ENCODE measurements around the gene ORM1.

The ORM1 gene

GRCh38 chr9:114301798-114302565, 20.9 kb upstream of the ORM1 start:
- peaks cover 17% of the 10 kb centered on the region for H3K36me3 ChIP-seq (ENCODE audit: insufficient read depth, low read length)
- no peak overlapping the region for H3K9ac ChIP-seq (ENCODE audit: low read depth, low read length)
- no peak overlapping the region for H3K4me3 ChIP-seq (ENCODE audit: low read length)

GRCh38 chr9:114302727-114303126, 20.2 kb upstream of the ORM1 start:
- H3K4me3 ChIP-seq (ENCODE audit: low read length): no peak overlapping the region
- no peaks in the 10 kb centered on the region for H3K27me3 ChIP-seq (ENCODE audit: control insufficient read depth, insufficient read depth, low read length)
- H3K36me3 ChIP-seq (ENCODE audit: insufficient read depth, low read length): peaks cover 20% of the 10 kb centered on the region
- H3K9me3 ChIP-seq (replicated peaks; ENCODE audit: low read length): no peaks in the 10 kb centered on the region
- no peak overlapping the region for H3K9ac ChIP-seq (ENCODE audit: low read depth, low read length)
- no peak overlapping the region for H3K4me2 ChIP-seq (ENCODE audit: low read length)
- H3K4me1 ChIP-seq (ENCODE audit: control insufficient read depth, insufficient read depth, low read length): no peaks in the 10 kb centered on the region

More at GRCh38 chr9:114301798-114302565, 20.9 kb upstream of the ORM1 start:
- no peak overlapping the region for H3K4me2 ChIP-seq (ENCODE audit: low read length)
- no peaks in the 10 kb centered on the region for H3K27me3 ChIP-seq (ENCODE audit: control insufficient read depth, insufficient read depth, low read length)
- H3K4me1 ChIP-seq (ENCODE audit: control insufficient read depth, insufficient read depth, low read length): no peaks in the 10 kb centered on the region
- H3K9me3 ChIP-seq (replicated peaks; ENCODE audit: low read length): no peaks in the 10 kb centered on the region

GRCh38 chr9:114303571-114303970, 19.3 kb upstream of the ORM1 start:
- Histone ChIP-seq H3K4me2 (ENCODE audit: low read length) (no peak overlapping the region), H3K36me3 (ENCODE audit: insufficient read depth, low read length) (peaks cover 19% of the 10 kb centered on the region)

GRCh38 chr9:114303977-114304376, 18.9 kb upstream of the ORM1 start:
- H3K36me3 ChIP-seq (ENCODE audit: insufficient read depth, low read length): peaks cover 22% of the 10 kb centered on the region
- no peak overlapping the region for H3K4me2 ChIP-seq (ENCODE audit: low read length)
- no peak overlapping the region for H3K9ac ChIP-seq (ENCODE audit: low read depth, low read length)
- H3K4me1 ChIP-seq (ENCODE audit: control insufficient read depth, insufficient read depth, low read length): no peaks in the 10 kb centered on the region
- H3K27me3 ChIP-seq (ENCODE audit: control insufficient read depth, insufficient read depth, low read length): no peaks in the 10 kb centered on the region
- H3K4me3 ChIP-seq (ENCODE audit: low read length): no peak overlapping the region
- no peaks in the 10 kb centered on the region for H3K9me3 ChIP-seq (replicated peaks; ENCODE audit: low read length)

More at GRCh38 chr9:114303571-114303970, 19.3 kb upstream of the ORM1 start:
- no peaks in the 10 kb centered on the region for H3K9me3 ChIP-seq (replicated peaks; ENCODE audit: low read length)
- H3K9ac ChIP-seq (ENCODE audit: low read depth, low read length): no peak overlapping the region
- H3K4me1 ChIP-seq (ENCODE audit: control insufficient read depth, insufficient read depth, low read length): no peaks in the 10 kb centered on the region
- no peaks in the 10 kb centered on the region for H3K27me3 ChIP-seq (ENCODE audit: control insufficient read depth, insufficient read depth, low read length)
- H3K4me3 ChIP-seq (ENCODE audit: low read length): no peak overlapping the region

- Histone ChIP-seq H3K27me3 (ENCODE audit: control insufficient read depth, insufficient read depth, low read length) (no peaks in the 10 kb centered on the region), H3K4me2 (ENCODE audit: low read length) (no peak overlapping the region), H3K36me3 (ENCODE audit: insufficient read depth, low read length) (peaks cover 23% of the 10 kb centered on the region), H3K4me1 (ENCODE audit: control insufficient read depth, insufficient read depth, low read length) (no peaks in the 10 kb centered on the region), H3K9me3 (replicated peaks; ENCODE audit: low read length) (no peaks in the 10 kb centered on the region), H3K9ac (ENCODE audit: low read depth, low read length) (no peak overlapping the region), H3K4me3 (ENCODE audit: low read length) (no peak overlapping the region)
Measured at GRCh38 chr9:114304416-114305188, 18.3 kb upstream of the ORM1 start.

GRCh38 chr9:114307899-114308267, 15.0 kb upstream of the ORM1 start:
- H3K36me3 ChIP-seq (ENCODE audit: insufficient read depth, low read length): peaks cover 16% of the 10 kb centered on the region
- H3K27me3 ChIP-seq (ENCODE audit: control insufficient read depth, insufficient read depth, low read length): no peaks in the 10 kb centered on the region
- H3K4me3 ChIP-seq (ENCODE audit: low read length): no peak overlapping the region
- H3K9me3 ChIP-seq (replicated peaks; ENCODE audit: low read length): no peaks in the 10 kb centered on the region
- no peak overlapping the region for H3K4me2 ChIP-seq (ENCODE audit: low read length)
- H3K4me1 ChIP-seq (ENCODE audit: control insufficient read depth, insufficient read depth, low read length): no peaks in the 10 kb centered on the region
- no peak overlapping the region for H3K9ac ChIP-seq (ENCODE audit: low read depth, low read length)

GRCh38 chr9:114308361-114308950, 14.4 kb upstream of the ORM1 start:
- Histone ChIP-seq H3K4me2 (ENCODE audit: low read length) (no peak overlapping the region), H3K9me3 (replicated peaks; ENCODE audit: low read length) (no peaks in the 10 kb centered on the region), H3K4me3 (ENCODE audit: low read length) (no peak overlapping the region), H3K4me1 (ENCODE audit: control insufficient read depth, insufficient read depth, low read length) (no peaks in the 10 kb centered on the region), H3K36me3 (ENCODE audit: insufficient read depth, low read length) (peaks cover 16% of the 10 kb centered on the region), H3K9ac (ENCODE audit: low read depth, low read length) (no peak overlapping the region), H3K27me3 (ENCODE audit: control insufficient read depth, insufficient read depth, low read length) (no peaks in the 10 kb centered on the region)

GRCh38 chr9:114309096-114309495, 13.8 kb upstream of the ORM1 start:
- H3K27me3 ChIP-seq (ENCODE audit: control insufficient read depth, insufficient read depth, low read length): no peaks in the 10 kb centered on the region
- H3K9me3 ChIP-seq (replicated peaks; ENCODE audit: low read length): no peaks in the 10 kb centered on the region
- H3K4me2 ChIP-seq (ENCODE audit: low read length): no peak overlapping the region
- no peaks in the 10 kb centered on the region for H3K4me1 ChIP-seq (ENCODE audit: control insufficient read depth, insufficient read depth, low read length)
- no peak overlapping the region for H3K4me3 ChIP-seq (ENCODE audit: low read length)
- H3K9ac ChIP-seq (ENCODE audit: low read depth, low read length): no peak overlapping the region
- peaks cover 16% of the 10 kb centered on the region for H3K36me3 ChIP-seq (ENCODE audit: insufficient read depth, low read length)

GRCh38 chr9:114310471-114311450, 12.1 kb upstream of the ORM1 start:
- no peak overlapping the region for H3K9ac ChIP-seq (ENCODE audit: low read depth, low read length)
- no peaks in the 10 kb centered on the region for H3K4me1 ChIP-seq (ENCODE audit: control insufficient read depth, insufficient read depth, low read length)
- no peaks in the 10 kb centered on the region for H3K9me3 ChIP-seq (replicated peaks; ENCODE audit: low read length)
- peaks cover 16% of the 10 kb centered on the region for H3K36me3 ChIP-seq (ENCODE audit: insufficient read depth, low read length)
- no peak overlapping the region for H3K4me3 ChIP-seq (ENCODE audit: low read length)
- no peaks in the 10 kb centered on the region for H3K27me3 ChIP-seq (ENCODE audit: control insufficient read depth, insufficient read depth, low read length)
- no peak overlapping the region for H3K4me2 ChIP-seq (ENCODE audit: low read length)

- peaks cover 12% of the 10 kb centered on the region for H3K36me3 ChIP-seq (ENCODE audit: insufficient read depth, low read length)
- no peaks in the 10 kb centered on the region for H3K27me3 ChIP-seq (ENCODE audit: control insufficient read depth, insufficient read depth, low read length)
- no peaks in the 10 kb centered on the region for H3K4me1 ChIP-seq (ENCODE audit: control insufficient read depth, insufficient read depth, low read length)
- H3K4me3 ChIP-seq (ENCODE audit: low read length): no peak overlapping the region
- H3K9ac ChIP-seq (ENCODE audit: low read depth, low read length): no peak overlapping the region
- H3K9me3 ChIP-seq (replicated peaks; ENCODE audit: low read length): no peaks in the 10 kb centered on the region
- no peak overlapping the region for H3K4me2 ChIP-seq (ENCODE audit: low read length)
Measured at GRCh38 chr9:114311571-114312512, 11.1 kb upstream of the ORM1 start.
